ENCODE measurements around the gene DCTN1. TPM values are rescaled to one million over a fixed set of nuclear protein-coding genes. Genes with fewer than 3 reads are reported as not detected.
A peak's percentile ranks its signal among the peaks of the same experiment; 100 is the strongest.

The DCTN1 gene
- total and polyA plus RNA-seq, 2 donors (not counting 3 experiments of a cell fraction or from before 2014, with no cell fraction given), result 130 to 170 TPM

- Histone ChIP-seq H3K36me3 (ENCODE audit: control insufficient read depth in 2 of 2, extremely low read depth in 1 of 2, insufficient read depth in 2 of 2, low read length in 2 of 2) (peaks cover 16 to 67% of the 10 kb centered on the region in 2 experiments), H3K4me2 (ENCODE audit: insufficient read depth, low read length) (no peak overlapping the region), H2AFZ (ENCODE audit: low read depth, low read length) (no peak overlapping the region), H3K4me1 (ENCODE audit: control insufficient read depth, extremely low read depth, insufficient read depth, low read length) (no peaks in the 10 kb centered on the region), H3K9me1 (replicated peaks; ENCODE audit: control insufficient read depth, extremely low read depth, insufficient read depth, low read length) (no peaks in the 10 kb centered on the region), H4K20me1 (replicated peaks; ENCODE audit: control insufficient read depth, extremely low read depth, insufficient read depth, low read length) (no peaks in the 10 kb centered on the region), H3K79me2 (ENCODE audit: control insufficient read depth, insufficient read depth, low read length) (no peaks in the 10 kb centered on the region), H3K9ac (replicated peaks; ENCODE audit: extremely low read depth, insufficient read depth, low read length) (no peak overlapping the region), H3K27ac (ENCODE audit: insufficient read depth, low read depth, low read length) (no peak overlapping the region), H3K9me3 (replicated peaks; ENCODE audit: control insufficient read depth, insufficient read depth, low read length) (no peaks in the 10 kb centered on the region), H3K27me3 (ENCODE audit: control insufficient read depth in 2 of 2, insufficient read depth in 2 of 2, low read length in 2 of 2) (no peaks in the 10 kb centered on the region), H3K4me3 (replicated peaks in 1 of 3; ENCODE audit: insufficient read depth in 1 of 3, low read depth in 1 of 3, low read length in 3 of 3) (no peak overlapping the region)
- BruUV-seq (replicated peaks), result TSS peak; percentile 84
- dilution Hi-C loops (cut with MboI; ENCODE audit: extremely low pct_ligation_motif_present, low sequenced_read_pairs), result no loop called here
- intact Hi-C loops (cut with micrococcal nuclease), result no loop called here
- CTCF ChIA-PET, result interaction anchor here (1.0 to 1.6 kb wide), 2 partner anchors 26 to 28 kb away, joined by 3 to 5 read pairs; no protein-coding TSS in a partner anchor
- POLR2A ChIA-PET, result no interaction called here
- no peak for FAIRE-seq
- no peak for DNase-seq (ENCODE audit: low read depth, low spot score)
- no peak for TF ChIP-seq JUN (IDR thresholded peaks at IDR 0.05; ENCODE audit: borderline replicate concordance, insufficient read depth, insufficient read length, low read depth)
- no peak for TF ChIP-seq CTCF (IDR thresholded peaks at IDR 0.05; ENCODE audit: extremely low read depth in 1 of 2, insufficient read depth in 1 of 2, low read depth in 1 of 2, low read length in 2 of 2)
- TF ChIP-seq GATA2 (IDR thresholded peaks at IDR 0.05; ENCODE audit: insufficient read depth, insufficient read length, low read depth, low read length), result no peak
- no peak for TF ChIP-seq FOS (IDR thresholded peaks at IDR 0.05; ENCODE audit: borderline replicate concordance, insufficient read depth, low read length)
- no peak for TF ChIP-seq POLR2AphosphoS5 (IDR thresholded peaks at IDR 0.05; ENCODE audit: insufficient read depth, low read depth, low read length)
- TF ChIP-seq EZH2 (IDR thresholded peaks at IDR 0.05; ENCODE audit: borderline replicate concordance, low read depth, low read length, severe bottlenecking), result no peak
- no peak for TF ChIP-seq MYC (IDR thresholded peaks at IDR 0.05; ENCODE audit: low read depth, low read length)
- no peak for TF ChIP-seq MAX (IDR thresholded peaks at IDR 0.05; ENCODE audit: insufficient read depth, insufficient read length)
- TF ChIP-seq POLR2A (IDR thresholded peaks at IDR 0.05; ENCODE audit: low read depth, low read length), result no peak
Measured at GRCh38 chr2:74361327-74361726, 18.8 kb downstream of the DCTN1 start.
